Ramos (cell line): ENCODE results near the gene DCDC2C.

Source experiments
- in situ Hi-C: fragments of 300-500 bp; cut with MboI; formaldehyde crosslinking; loops from one replicate; pipeline ENCODE4 v1.14.3; 2022; ENCODE audit warnings: low sequenced_read_pairs; ENCODE audit not compliant: unreplicated experiment

Gene DCDC2C

GRCh38 chr2:3870222-3870621 lies 166.8 kb downstream of the DCDC2C start:
- in situ Hi-C loops = no loop called here

- in situ Hi-C loops = no loop called here
Observed at GRCh38 chr2:3871002-3871401, 167.6 kb downstream of the DCDC2C start.

GRCh38 chr2:3872451-3872850 lies 169.1 kb downstream of the DCDC2C start:
- in situ Hi-C loops = no loop called here

GRCh38 chr2:3873899-3874298 lies 170.5 kb downstream of the DCDC2C start:
- in situ Hi-C loops = no loop called here

- in situ Hi-C loops = no loop called here
Observed at GRCh38 chr2:3876221-3876620, 172.8 kb downstream of the DCDC2C start.

GRCh38 chr2:3876685-3877084 lies 173.3 kb downstream of the DCDC2C start:
- in situ Hi-C loops = no loop called here

GRCh38 chr2:3885629-3886628 lies 182.6 kb downstream of the DCDC2C start:
- in situ Hi-C loops = no loop called here

- in situ Hi-C loops = no loop called here
Observed at GRCh38 chr2:3895021-3895420, 191.6 kb downstream of the DCDC2C start.
